ENCODE results near the gene ADGRB3.

The ADGRB3 gene

DNA sequence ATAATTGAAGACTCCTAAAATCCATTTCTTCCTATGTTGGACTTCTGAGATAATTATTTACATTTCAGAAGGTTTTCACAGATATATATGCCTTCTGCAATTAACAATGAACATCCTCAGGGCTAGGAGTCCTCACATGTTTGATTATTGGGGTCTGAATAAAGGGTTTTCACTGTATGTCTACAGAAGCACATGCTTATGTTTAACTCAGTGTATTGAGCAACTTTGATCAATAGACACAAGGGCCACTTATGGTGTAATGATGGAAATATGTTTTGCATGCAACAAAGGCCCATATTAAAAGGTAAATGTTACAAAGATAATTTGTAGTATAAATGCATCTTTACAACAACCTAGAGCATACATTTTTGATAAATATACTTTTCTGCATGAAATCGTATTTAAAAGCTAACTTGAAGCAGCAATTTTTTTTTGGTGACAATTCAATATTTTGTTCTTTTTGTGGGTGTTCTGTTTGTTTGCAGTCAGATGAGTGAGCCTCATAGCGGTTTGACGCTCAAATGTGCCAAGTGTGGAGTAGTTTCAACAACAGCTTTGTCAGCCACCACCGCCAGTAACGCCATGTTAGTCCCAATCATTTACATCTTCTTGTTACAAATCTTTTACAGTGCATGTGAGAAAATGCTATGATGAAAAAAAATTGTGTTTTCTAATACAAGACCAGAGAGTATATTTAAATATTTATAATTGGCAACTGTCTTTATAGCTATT is 703.5 kb downstream of the ADGRB3 start:
- TF ChIP-seq, protein P1, sequence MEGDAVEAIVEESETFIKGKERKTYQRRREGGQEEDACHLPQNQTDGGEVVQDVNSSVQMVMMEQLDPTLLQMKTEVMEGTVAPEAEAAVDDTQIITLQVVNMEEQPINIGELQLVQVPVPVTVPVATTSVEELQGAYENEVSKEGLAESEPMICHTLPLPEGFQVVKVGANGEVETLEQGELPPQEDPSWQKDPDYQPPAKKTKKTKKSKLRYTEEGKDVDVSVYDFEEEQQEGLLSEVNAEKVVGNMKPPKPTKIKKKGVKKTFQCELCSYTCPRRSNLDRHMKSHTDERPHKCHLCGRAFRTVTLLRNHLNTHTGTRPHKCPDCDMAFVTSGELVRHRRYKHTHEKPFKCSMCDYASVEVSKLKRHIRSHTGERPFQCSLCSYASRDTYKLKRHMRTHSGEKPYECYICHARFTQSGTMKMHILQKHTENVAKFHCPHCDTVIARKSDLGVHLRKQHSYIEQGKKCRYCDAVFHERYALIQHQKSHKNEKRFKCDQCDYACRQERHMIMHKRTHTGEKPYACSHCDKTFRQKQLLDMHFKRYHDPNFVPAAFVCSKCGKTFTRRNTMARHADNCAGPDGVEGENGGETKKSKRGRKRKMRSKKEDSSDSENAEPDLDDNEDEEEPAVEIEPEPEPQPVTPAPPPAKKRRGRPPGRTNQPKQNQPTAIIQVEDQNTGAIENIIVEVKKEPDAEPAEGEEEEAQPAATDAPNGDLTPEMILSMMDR (conservative IDR thresholded peaks at IDR 0.05; ENCODE audit: low read depth, low read length), result no peak
- no peak for DNase-seq (ENCODE audit: low read depth)
- no peak overlapping the region for H3K4me3 ChIP-seq (ENCODE audit: low read length)

DNA sequence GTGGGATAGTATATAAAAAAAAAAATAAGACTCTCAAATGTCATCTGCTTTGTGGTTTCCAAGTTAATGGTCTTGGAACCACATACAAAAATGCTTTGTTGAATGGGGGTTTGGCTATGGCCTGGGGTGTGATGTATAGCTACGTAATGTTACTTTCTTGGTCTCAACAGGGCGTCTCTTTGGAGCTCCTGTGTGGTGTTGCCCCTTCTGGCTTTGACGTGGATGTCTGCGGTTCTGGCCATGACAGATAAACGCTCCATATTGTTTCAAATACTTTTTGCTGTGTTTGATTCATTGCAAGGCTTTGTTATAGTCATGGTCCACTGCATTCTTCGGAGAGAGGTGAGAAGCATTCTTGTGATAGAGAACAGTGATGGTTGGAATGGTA is 704.1 kb downstream of the ADGRB3 start:
- DNase-seq (ENCODE audit: low read depth), result no peak
- no peak overlapping the region for H3K4me3 ChIP-seq (ENCODE audit: low read length)
- TF ChIP-seq, protein P1 (conservative IDR thresholded peaks at IDR 0.05; ENCODE audit: low read depth, low read length), result no peak

DNA sequence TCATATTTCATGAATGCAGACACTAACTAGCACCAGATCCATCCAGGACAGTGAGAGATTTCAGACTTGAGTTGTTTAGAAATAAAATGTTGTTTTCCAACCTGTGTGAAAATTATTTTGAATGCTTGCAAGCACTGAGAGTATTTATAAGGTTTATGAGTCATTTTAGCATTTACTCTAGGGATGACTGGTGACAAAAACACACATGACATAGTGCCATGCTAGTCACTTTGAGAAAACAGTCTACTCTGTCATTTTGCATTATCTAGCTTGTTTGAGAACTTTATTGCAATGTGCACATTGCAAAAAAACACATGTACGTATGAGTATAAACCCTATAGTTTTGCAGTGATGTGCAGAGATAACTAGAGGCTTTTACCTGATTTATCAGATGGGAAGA is 705.1 kb downstream of the ADGRB3 start:
- no peak for DNase-seq (ENCODE audit: low read depth)
- no peak overlapping the region for H3K4me3 ChIP-seq (ENCODE audit: low read length)
- TF ChIP-seq, protein P1 (conservative IDR thresholded peaks at IDR 0.05; ENCODE audit: low read depth, low read length), result no peak

- DNase-seq (ENCODE audit: low read depth), result peak; percentile 83
Measured at GRCh38 chr6:69343851-69344250, 708.8 kb downstream of the ADGRB3 start.

DNA sequence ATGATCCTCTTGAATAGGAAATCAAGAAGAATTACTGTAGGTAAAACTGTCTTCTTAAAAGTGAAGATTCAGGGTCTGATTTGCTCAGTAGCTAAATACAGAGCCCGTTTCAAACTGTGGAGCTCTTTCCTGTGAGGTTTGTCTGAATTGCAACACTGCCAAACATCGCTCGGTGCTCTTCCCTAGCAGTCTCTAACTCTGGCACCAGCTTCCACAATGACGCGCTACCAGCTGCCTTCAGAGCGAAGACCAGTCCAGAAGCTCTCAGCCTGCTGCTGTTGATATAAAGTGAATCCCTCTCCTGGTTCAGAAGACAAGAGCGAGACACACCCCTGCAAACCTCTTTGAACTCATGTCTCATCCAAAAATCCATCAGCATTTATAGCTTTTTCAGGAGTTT is 714.7 kb downstream of the ADGRB3 start:
- DNase-seq (ENCODE audit: low read depth), result no peak
- H3K4me3 ChIP-seq (ENCODE audit: low read length), result no peak overlapping the region

More at GRCh38 chr6:69343851-69344250, 708.8 kb downstream of the ADGRB3 start:
- TF ChIP-seq, protein P1 (conservative IDR thresholded peaks at IDR 0.05; ENCODE audit: low read depth, low read length), result no peak
- H3K4me3 ChIP-seq (ENCODE audit: low read length), result no peak overlapping the region

GRCh38 chr6:69362209-69362608 is 727.1 kb downstream of the ADGRB3 start:
- no peak for DNase-seq (ENCODE audit: low read depth)
- H3K4me3 ChIP-seq (ENCODE audit: low read length), result no peak overlapping the region
- TF ChIP-seq, protein P1 (conservative IDR thresholded peaks at IDR 0.05; ENCODE audit: low read depth, low read length), result no peak

More for the DNA sequence above, 714.7 kb downstream of the ADGRB3 start:
- TF ChIP-seq, protein P1 (conservative IDR thresholded peaks at IDR 0.05; ENCODE audit: low read depth, low read length), result no peak

- TF ChIP-seq, protein P1 (conservative IDR thresholded peaks at IDR 0.05; ENCODE audit: low read depth, low read length), result no peak
- H3K4me3 ChIP-seq (ENCODE audit: low read length), result no peak overlapping the region
Measured at GRCh38 chr6:69366831-69367230, 731.7 kb downstream of the ADGRB3 start.

More at GRCh38 chr6:69366831-69367230, 731.7 kb downstream of the ADGRB3 start:
- no peak for DNase-seq (ENCODE audit: low read depth)
